NOMO-1 (cell line): ENCODE data around the gene TRMO.

Experiments used
- DNase-seq, 2 experiments: peaks; one replicate each; lab custom pipeline; 2025; ENCODE audit not compliant: unreplicated experiment in 2 of 2; lab: John Stamatoyannopoulos, UW

TRMO gene

DNA sequence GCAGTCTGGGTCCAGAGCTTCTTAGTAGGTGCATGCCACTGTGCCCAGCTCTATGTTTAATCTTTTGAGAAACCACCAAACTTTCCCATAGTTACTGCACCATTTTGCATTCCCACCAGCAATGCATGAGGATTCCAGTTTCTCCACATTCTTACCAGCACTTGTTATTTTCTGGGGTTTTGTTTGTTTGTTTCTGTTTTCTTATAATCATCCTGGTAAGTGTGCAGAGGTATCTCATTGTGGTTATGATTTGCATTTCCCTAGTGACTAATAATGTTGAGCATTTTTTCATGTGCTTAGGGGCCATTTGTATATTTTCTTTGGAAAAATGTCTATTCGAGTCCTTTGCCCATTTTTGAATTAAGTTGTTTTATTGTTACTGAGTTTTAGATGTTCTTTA lies 57.9 kb downstream of the TRMO start:
- no peak for DNase-seq

DNA sequence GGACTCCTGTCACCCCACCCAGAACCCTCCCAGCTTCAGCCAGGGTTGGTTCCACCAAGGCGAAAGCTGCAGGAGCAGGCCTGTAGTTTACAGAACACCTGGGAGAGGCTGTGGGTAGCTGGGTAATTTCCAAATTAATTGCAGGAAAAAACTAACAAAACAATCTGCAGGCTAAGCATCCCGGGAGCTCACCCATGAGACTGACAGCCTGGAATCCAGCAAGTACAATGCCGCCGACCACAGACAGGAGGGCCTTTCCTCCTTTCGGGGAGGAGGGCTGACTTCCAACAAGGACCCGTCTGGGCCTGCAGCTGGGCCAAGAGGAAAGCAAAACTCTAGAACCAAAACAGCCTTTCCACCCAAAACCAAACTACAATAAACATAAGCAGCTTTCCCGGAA lies 59.0 kb downstream of the TRMO start:
- DNase-seq = no peak

DNA sequence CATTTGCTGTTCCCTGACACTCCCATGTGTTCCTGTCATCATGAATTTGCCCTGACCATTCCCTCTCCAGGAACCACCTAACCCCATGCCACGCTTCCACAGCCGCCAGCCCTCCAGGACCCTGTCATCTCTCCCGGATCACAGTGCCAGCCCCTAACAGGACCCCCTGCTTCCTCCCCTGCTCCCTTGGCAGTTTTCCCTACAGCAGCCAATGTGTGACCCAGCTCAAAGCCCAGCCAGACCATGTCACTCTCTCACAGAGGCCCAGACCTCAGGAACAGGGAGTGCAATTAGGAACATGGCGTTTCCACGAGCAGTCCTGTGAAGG lies 61.2 kb downstream of the TRMO start:
- DNase-seq = no peak

DNA sequence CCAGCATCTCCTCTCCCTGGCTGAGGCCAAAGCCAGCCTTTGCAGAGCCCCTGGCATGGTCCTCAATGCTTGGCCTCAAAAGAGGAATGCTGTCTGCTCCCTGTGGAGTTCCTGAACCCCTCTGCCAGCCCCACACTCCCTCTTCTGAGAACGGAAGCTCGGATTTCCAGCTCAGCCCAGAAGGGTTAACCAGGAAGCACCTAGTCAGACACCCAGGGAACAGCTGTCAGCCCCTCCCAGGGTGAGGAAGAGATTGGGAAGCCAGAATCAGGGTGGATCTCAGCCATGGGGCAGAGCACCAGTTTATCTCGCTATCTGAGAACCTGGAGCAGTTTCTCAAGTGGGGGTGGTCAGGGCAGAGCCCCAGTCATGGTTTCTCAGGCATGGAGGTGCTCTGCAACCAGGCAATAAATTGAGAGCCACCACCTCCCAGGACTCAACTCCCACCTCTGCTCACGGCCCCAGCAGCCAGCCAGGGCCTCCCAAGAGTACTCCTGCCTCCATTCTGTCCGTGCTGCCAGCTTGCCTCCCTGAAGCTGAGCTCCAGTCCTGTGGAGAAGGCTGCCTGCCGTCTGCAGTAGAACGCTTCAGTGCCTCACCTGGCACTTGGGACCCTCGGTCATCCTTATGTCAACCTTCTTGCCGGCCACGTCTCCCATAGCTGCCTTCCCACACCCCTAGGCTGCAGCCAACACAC lies 61.7 kb downstream of the TRMO start:
- DNase-seq = no peak

DNA sequence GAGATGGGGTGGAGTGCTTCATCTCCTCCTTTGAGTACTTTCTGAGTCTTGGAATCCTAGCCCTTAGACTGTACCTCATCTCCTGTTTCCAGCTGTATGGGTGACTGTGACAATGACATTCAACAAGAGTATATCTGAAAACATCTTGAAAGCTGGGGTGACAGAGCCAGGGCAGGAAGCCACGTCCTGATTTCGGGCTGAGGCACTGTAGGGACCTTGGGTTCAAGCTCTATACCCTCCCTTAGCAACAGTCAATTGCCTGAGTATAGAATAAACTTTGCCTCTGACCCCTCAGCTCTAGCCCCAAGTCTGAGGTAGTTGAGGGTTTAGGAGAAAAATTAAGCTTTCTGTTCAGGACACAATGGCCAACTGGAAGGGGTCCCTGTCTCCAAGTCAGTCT lies 63.0 kb downstream of the TRMO start:
- DNase-seq = no peak

- no peak for DNase-seq
Measured at GRCh38 chr9:97858826-97859225, 63.5 kb downstream of the TRMO start.

DNA sequence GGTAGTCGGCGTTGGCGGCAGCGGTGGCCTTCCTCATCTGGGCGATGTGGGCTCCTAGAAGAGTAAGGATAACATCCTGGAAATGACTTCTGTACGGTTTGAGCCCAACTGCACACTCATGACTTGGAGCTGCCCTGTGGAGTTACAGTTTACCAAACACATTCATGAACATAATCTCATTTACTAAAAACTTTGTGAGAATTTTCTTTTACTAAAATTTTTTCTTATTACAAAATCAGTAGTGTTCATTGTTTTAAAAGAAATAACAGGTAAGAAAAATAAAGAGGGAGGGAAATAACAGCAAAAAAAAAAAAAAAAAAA lies 63.9 kb downstream of the TRMO start:
- peak in 1 of 2 experiments; percentile 9 for DNase-seq

- no peak for DNase-seq
Measured at GRCh38 chr9:97857606-97858392, 64.5 kb downstream of the TRMO start.

GRCh38 chr9:97856857-97857605 lies 65.3 kb downstream of the TRMO start:
- DNase-seq = no peak

DNA sequence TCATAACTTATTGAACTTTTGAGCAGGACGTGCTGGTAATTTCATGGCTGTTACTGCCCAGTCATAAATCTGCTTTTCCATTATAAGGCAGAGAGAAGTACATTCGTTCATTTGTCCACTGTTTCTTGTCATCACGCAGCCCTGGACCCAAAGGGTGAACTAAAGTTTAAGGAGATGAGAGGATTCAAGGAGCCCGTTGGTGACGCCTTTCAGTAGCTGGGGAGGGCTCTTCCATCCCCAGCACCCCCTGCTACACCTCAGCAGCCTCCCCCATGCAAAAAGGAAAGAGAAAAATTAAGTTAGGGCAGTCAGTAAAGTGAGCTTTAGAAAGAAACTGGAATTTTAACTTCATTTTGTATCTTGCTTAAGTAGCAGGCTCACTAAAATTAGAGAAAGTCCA lies 66.4 kb downstream of the TRMO start:
- no peak for DNase-seq

DNA sequence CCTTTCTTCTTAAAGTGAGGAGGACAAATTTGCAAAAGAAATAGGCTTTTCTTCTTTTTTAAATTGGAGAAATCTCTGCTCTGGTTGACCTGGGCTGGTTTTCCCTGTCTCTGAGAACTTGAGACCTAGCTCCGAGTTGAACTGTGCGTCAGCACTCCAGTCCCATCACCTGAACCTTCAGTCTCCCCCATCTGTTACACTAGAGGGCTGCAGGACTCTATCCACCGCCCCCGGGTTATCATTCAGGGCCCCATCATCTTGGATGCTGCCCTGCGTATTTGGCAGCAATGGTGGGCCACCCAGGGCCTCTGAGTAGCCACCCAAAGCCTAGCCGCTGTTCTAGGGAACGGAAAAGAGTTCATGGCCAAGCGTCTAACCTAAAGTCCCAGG lies 66.8 kb downstream of the TRMO start:
- DNase-seq = no peak

DNA sequence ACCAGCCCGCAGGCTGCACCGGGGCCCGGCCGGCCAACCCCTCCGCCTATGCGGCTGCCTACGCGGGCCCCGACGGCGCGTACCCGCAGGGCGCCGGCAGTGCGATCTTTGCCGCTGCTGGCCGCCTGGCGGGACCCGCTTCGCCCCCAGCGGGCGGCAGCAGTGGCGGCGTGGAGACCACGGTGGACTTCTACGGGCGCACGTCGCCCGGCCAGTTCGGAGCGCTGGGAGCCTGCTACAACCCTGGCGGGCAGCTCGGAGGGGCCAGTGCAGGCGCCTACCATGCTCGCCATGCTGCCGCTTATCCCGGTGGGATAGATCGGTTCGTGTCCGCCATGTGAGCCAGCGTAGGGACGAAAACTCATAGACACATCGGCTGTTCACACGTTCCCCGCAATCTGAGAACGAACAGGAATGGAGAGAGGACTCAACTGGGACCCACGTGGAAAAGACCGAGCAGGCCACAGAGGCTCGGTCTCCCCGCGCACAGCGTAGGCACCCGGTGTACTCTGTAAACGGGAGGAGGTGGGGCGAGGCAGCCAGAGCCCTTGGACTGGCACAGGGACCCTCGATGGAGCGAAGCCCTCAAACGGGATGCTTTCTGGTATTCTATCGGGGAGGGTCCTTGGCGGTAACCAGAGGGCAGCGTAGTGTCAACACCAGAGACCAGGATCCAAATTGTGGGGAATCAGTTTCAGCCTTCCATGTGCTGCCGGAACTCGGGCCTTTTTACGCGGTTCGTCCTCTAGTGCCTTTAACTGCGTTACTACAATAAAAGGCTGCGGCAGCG lies 67.4 kb downstream of the TRMO start:
- DNase-seq = no peak
